ENCODE results near the gene RCAN3. TPM values are rescaled to one million over a fixed set of nuclear protein-coding genes. Genes with fewer than 3 reads are reported as not detected.
A peak's percentile ranks its signal among the peaks of the same experiment; 100 is the strongest.
"Not testable (repeated sequence)": the region's sequence is repeated elsewhere in the genome, so short reads cannot be mapped to it uniquely, and the experiment has no call there.

The RCAN3 gene
- 8.0 TPM for polyA plus RNA-seq (2013, experiment 1 of 4)
- polyA plus RNA-seq (2013, experiment 2 of 4): 8.7 TPM
- 5.8 TPM for polyA plus RNA-seq (2013, experiment 3 of 4)
- polyA plus RNA-seq (2013, experiment 4 of 4): 6.4 TPM

DNA sequence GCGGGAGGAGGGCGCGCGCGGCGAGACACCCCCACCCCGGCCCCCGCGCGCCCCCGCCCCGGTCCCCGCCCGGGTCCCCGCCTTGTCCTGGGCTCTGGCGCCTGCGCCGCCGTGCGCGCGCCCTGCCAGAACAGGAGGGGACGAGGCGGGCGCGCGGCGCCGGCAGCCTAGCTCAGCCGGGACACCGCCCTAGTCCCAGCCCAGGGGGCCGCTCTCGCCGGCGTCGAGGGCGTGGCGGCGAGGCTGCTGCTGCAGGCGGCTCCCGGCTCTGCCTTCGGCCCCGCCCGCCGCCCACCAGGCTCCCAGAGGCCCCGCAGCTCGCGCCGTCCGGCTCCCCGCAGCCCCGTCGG, at the start of gene RCAN3:
Gene RCAN3 (plus strand): TSS at position 128 of the 350 bp plus-strand sequence. CDS start 11,537 bp downstream, outside the sequence.
- H3K9me3 ChIP-seq (ENCODE audit: control insufficient read depth, low read length): no peaks in the 10 kb centered on the region
- peak within 1 kb of the TSS; percentile 63 for H3K4me3 ChIP-seq (ENCODE audit: insufficient read depth, low read depth, low read length)
- no peak within 1 kb of the TSS for H3K27ac ChIP-seq (ENCODE audit: insufficient read depth, low read depth, low read length, poor library complexity, severe bottlenecking)
- no peaks in the 10 kb centered on the region for H3K36me3 ChIP-seq (ENCODE audit: control insufficient read depth, insufficient read depth, low read length)
- 0% methylated on average over 53 of the region's 53 CpGs for WGBS, 2 experiments
- H3K27me3 ChIP-seq (ENCODE audit: control insufficient read depth, insufficient read depth, low read length, poor library complexity, severe bottlenecking): peaks cover 29% of the 10 kb centered on the region
- H3K4me1 ChIP-seq (ENCODE audit: control insufficient read depth, insufficient read depth, low read length): peaks cover 12% of the 10 kb centered on the region

GRCh38 chr1:24452922-24453485, 49.6 kb upstream of the RCAN3 start:
- 85 to 89% methylated on average over 8 of the region's 8 CpGs for WGBS, 2 experiments
- no peak overlapping the region for H3K4me3 ChIP-seq (ENCODE audit: insufficient read depth, low read depth, low read length)
- no peak overlapping the region for H3K27ac ChIP-seq (ENCODE audit: insufficient read depth, low read depth, low read length, poor library complexity, severe bottlenecking)
- H3K4me1 ChIP-seq (ENCODE audit: control insufficient read depth, insufficient read depth, low read length): no peaks in the 10 kb centered on the region
- H3K36me3 ChIP-seq (ENCODE audit: control insufficient read depth, insufficient read depth, low read length): no peaks in the 10 kb centered on the region
- H3K9me3 ChIP-seq (ENCODE audit: control insufficient read depth, low read length): no peaks in the 10 kb centered on the region
- no peaks in the 10 kb centered on the region for H3K27me3 ChIP-seq (ENCODE audit: control insufficient read depth, insufficient read depth, low read length, poor library complexity, severe bottlenecking)

GRCh38 chr1:24454673-24455072, 48.0 kb upstream of the RCAN3 start:
- Histone ChIP-seq H3K27me3 (ENCODE audit: control insufficient read depth, insufficient read depth, low read length, poor library complexity, severe bottlenecking) (no peaks in the 10 kb centered on the region), H3K36me3 (ENCODE audit: control insufficient read depth, insufficient read depth, low read length) (no peaks in the 10 kb centered on the region), H3K4me1 (ENCODE audit: control insufficient read depth, insufficient read depth, low read length) (no peaks in the 10 kb centered on the region), H3K4me3 (ENCODE audit: insufficient read depth, low read depth, low read length) (no peak overlapping the region), H3K27ac (ENCODE audit: insufficient read depth, low read depth, low read length, poor library complexity, severe bottlenecking) (no peak overlapping the region), H3K9me3 (ENCODE audit: control insufficient read depth, low read length) (no peaks in the 10 kb centered on the region)
- WGBS, 2 experiments: 91% methylated on average over 5 of the region's 5 CpGs

DNA sequence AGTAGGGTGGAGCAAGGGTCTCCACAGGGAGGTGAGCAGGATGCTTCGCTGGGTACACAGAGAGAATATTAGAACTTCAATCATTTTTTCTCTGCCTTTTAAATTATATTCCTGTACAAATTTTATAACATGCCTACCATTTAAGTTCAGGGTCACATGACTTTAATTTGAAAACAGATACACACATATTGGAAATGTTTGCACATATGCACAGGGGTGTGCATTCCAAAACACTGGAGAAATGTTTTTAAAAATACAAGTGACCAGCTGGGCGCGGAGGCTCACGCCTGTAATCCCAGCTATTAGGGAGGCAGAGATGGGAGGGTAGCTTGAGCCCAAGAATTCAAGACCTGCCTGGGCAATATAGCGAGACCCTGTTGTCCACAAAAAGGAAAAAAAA, 47.4 kb upstream of the RCAN3 start:
- Histone ChIP-seq H3K9me3 (ENCODE audit: control insufficient read depth, low read length) (no peaks in the 10 kb centered on the region), H3K4me1 (ENCODE audit: control insufficient read depth, insufficient read depth, low read length) (no peaks in the 10 kb centered on the region), H3K27me3 (ENCODE audit: control insufficient read depth, insufficient read depth, low read length, poor library complexity, severe bottlenecking) (no peaks in the 10 kb centered on the region), H3K4me3 (ENCODE audit: insufficient read depth, low read depth, low read length) (no peak overlapping the region), H3K36me3 (ENCODE audit: control insufficient read depth, insufficient read depth, low read length) (no peaks in the 10 kb centered on the region), H3K27ac (ENCODE audit: insufficient read depth, low read depth, low read length, poor library complexity, severe bottlenecking) (no peak overlapping the region)
- WGBS, 2 experiments: 93 to 94% methylated on average over 5 of the region's 5 CpGs

DNA sequence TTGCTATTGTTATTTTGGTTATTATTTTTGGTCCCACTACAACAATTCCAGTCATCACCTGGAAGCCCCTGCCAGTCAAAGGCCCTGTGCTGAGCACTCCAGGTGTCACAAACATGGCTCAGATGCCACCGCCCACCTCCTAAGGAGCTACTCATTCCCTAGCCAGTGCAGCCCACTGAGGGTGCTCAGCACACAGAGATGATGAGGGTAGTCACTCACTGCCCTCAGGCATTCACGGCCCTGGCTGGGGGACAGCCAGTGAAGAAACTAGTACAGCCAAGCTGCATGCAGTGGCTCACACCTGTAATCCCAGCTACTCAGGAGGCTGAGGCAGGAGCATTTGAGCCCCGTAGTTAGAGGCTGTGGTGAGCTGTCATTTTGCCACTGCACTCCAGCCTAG, 44.8 kb upstream of the RCAN3 start:
- H3K4me3 ChIP-seq (ENCODE audit: insufficient read depth, low read depth, low read length): no peak overlapping the region
- 89 to 92% methylated on average over 3 of the region's 3 CpGs for WGBS, 2 experiments

DNA sequence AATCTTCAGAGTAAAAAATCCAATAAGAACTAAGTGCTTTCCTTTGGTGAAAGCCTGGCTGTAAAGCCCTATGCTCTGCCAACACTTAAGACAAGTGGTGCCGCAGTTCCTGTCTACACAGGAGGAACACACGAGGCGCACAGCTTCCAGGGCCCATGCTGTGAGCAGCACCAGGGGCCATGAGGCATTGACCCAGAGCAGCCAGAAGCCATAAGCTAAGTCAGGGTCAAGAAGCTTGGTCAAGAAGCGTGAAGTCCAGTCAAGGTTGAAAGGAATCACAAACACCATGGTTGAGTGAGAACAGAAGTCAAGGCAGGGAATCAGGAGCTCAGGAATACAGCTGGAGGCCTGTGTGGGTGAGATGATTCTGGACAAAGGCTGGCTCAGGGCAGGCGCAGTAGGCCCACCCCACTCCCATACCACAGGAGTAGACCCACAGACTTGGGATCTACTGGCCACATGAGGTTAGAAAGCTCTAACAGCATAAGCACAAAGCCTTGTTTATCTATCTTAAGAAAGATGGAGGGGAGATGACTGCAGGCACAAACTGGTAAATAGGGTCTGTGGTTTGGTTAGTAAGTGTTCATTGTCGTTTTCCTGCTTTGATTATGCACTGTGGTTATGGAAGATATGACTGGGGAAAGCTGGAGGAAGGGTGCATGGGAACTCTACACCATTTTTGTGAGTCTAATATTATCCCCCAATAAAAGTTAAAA, 42.9 kb upstream of the RCAN3 start:
- no peaks in the 10 kb centered on the region for H3K9me3 ChIP-seq (ENCODE audit: control insufficient read depth, low read length)
- no peak overlapping the region for H3K4me3 ChIP-seq (ENCODE audit: insufficient read depth, low read depth, low read length)
- 89 to 93% methylated on average over 6 of the region's 6 CpGs for WGBS, 2 experiments
- H3K27ac ChIP-seq (ENCODE audit: insufficient read depth, low read depth, low read length, poor library complexity, severe bottlenecking): no peak overlapping the region
- H3K36me3 ChIP-seq (ENCODE audit: control insufficient read depth, insufficient read depth, low read length): no peaks in the 10 kb centered on the region
- no peaks in the 10 kb centered on the region for H3K27me3 ChIP-seq (ENCODE audit: control insufficient read depth, insufficient read depth, low read length, poor library complexity, severe bottlenecking)
- peaks cover 13% of the 10 kb centered on the region for H3K4me1 ChIP-seq (ENCODE audit: control insufficient read depth, insufficient read depth, low read length)

More for the DNA sequence above, 44.8 kb upstream of the RCAN3 start:
- H3K36me3 ChIP-seq (ENCODE audit: control insufficient read depth, insufficient read depth, low read length): no peaks in the 10 kb centered on the region
- H3K27me3 ChIP-seq (ENCODE audit: control insufficient read depth, insufficient read depth, low read length, poor library complexity, severe bottlenecking): no peaks in the 10 kb centered on the region
- no peaks in the 10 kb centered on the region for H3K4me1 ChIP-seq (ENCODE audit: control insufficient read depth, insufficient read depth, low read length)
- H3K9me3 ChIP-seq (ENCODE audit: control insufficient read depth, low read length): no peaks in the 10 kb centered on the region
- no peak overlapping the region for H3K27ac ChIP-seq (ENCODE audit: insufficient read depth, low read depth, low read length, poor library complexity, severe bottlenecking)

GRCh38 chr1:24462128-24462527, 40.5 kb upstream of the RCAN3 start:
- H3K4me1 ChIP-seq (ENCODE audit: control insufficient read depth, insufficient read depth, low read length): peaks cover 16% of the 10 kb centered on the region
- H3K36me3 ChIP-seq (ENCODE audit: control insufficient read depth, insufficient read depth, low read length); H3K27me3 ChIP-seq (ENCODE audit: control insufficient read depth, insufficient read depth, low read length, poor library complexity, severe bottlenecking); H3K4me3 ChIP-seq (ENCODE audit: insufficient read depth, low read depth, low read length); H3K27ac ChIP-seq (ENCODE audit: insufficient read depth, low read depth, low read length, poor library complexity, severe bottlenecking); H3K9me3 ChIP-seq (ENCODE audit: control insufficient read depth, low read length): not testable (repeated sequence)
- 79 to 84% methylated on average over 3 to 4 of the region's 4 CpGs for WGBS, 2 experiments

- H3K9me3 ChIP-seq (ENCODE audit: control insufficient read depth, low read length): no peaks in the 10 kb centered on the region
- peaks cover 16% of the 10 kb centered on the region for H3K4me1 ChIP-seq (ENCODE audit: control insufficient read depth, insufficient read depth, low read length)
- H3K27me3 ChIP-seq (ENCODE audit: control insufficient read depth, insufficient read depth, low read length, poor library complexity, severe bottlenecking): no peaks in the 10 kb centered on the region
- 4% methylated on average over 13 to 14 of the region's 14 CpGs for WGBS, 2 experiments
- no peak overlapping the region for H3K27ac ChIP-seq (ENCODE audit: insufficient read depth, low read depth, low read length, poor library complexity, severe bottlenecking)
- no peak overlapping the region for H3K4me3 ChIP-seq (ENCODE audit: insufficient read depth, low read depth, low read length)
- no peaks in the 10 kb centered on the region for H3K36me3 ChIP-seq (ENCODE audit: control insufficient read depth, insufficient read depth, low read length)
Observed at GRCh38 chr1:24463776-24464735, 38.6 kb upstream of the RCAN3 start.

GRCh38 chr1:24465099-24465498, 37.5 kb upstream of the RCAN3 start:
- H3K27ac ChIP-seq (ENCODE audit: insufficient read depth, low read depth, low read length, poor library complexity, severe bottlenecking): no peak overlapping the region
- H3K36me3 ChIP-seq (ENCODE audit: control insufficient read depth, insufficient read depth, low read length): no peaks in the 10 kb centered on the region
- no peak overlapping the region for H3K4me3 ChIP-seq (ENCODE audit: insufficient read depth, low read depth, low read length)
- H3K4me1 ChIP-seq (ENCODE audit: control insufficient read depth, insufficient read depth, low read length): peaks cover 16% of the 10 kb centered on the region
- H3K27me3 ChIP-seq (ENCODE audit: control insufficient read depth, insufficient read depth, low read length, poor library complexity, severe bottlenecking): no peaks in the 10 kb centered on the region
- 69 to 80% methylated on average over 4 of the region's 4 CpGs for WGBS, 2 experiments
- H3K9me3 ChIP-seq (ENCODE audit: control insufficient read depth, low read length): no peaks in the 10 kb centered on the region

DNA sequence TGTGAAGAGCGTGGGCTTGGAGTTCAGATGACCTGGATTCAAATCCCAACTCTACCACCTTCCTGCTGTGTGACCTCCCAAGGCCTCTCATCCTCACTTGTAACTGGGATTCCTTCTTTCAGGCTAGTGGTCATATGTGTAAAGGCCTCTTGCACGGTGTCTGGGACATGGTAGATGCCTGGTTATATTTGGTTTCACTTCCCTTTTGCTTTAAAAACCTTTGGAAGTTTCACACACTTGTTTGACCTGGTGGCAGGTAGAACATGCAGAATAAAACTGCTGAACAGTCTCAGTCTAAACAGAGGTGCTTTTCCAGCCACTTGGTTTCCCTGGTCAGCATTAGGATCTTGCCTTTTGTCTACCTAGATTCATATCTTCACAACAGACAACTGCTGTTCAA, 37.0 kb upstream of the RCAN3 start:
- peaks cover 16% of the 10 kb centered on the region for H3K4me1 ChIP-seq (ENCODE audit: control insufficient read depth, insufficient read depth, low read length)
- H3K36me3 ChIP-seq (ENCODE audit: control insufficient read depth, insufficient read depth, low read length): no peaks in the 10 kb centered on the region
- 94 to 100% methylated on average over 2 of the region's 2 CpGs for WGBS, 2 experiments

More for the DNA sequence above, 37.0 kb upstream of the RCAN3 start:
- no peak overlapping the region for H3K4me3 ChIP-seq (ENCODE audit: insufficient read depth, low read depth, low read length)
- no peaks in the 10 kb centered on the region for H3K27me3 ChIP-seq (ENCODE audit: control insufficient read depth, insufficient read depth, low read length, poor library complexity, severe bottlenecking)
- no peak overlapping the region for H3K27ac ChIP-seq (ENCODE audit: insufficient read depth, low read depth, low read length, poor library complexity, severe bottlenecking)
- H3K9me3 ChIP-seq (ENCODE audit: control insufficient read depth, low read length): no peaks in the 10 kb centered on the region
